SK-MEL-5 (cell line): Measurements from ENCODE around the gene SPR. TPM values are rescaled to one million over a fixed set of nuclear protein-coding genes. Genes with fewer than 3 reads are reported as not detected.

ENCODE experiments used
- DNase-seq: peaks from one replicate; pipeline ENCODE4 v3.0.0-alpha.2; 2016; ENCODE audit warnings: low read depth, low spot score
- in situ Hi-C: cut with HindIII; loops from 2 replicates; pipeline ENCODE4 v1.10.0; 2016; ENCODE audit warnings: low sequenced_read_pairs, high pct_unique_total_duplicates, low pct_unique_long_range_greater_than_20kb
- polyA plus RNA-seq, 2 experiments: library from polyadenylated mRNA; depleted of rRNA; stranded (reverse); fragments of >200 nt; gene quantifications; 2 replicates each; pipeline ENCODE4 v1.2.3, GENCODE V29; 2015
- total RNA-seq: library from RNA; depleted of rRNA; stranded (reverse); fragments of >200 nt; shearing (Covaris generic); gene quantifications from 2 replicates; pipeline ENCODE4 v1.2.3, GENCODE V29; 2014; rRNA removed

SPR gene
- total RNA-seq = 191 and 200 TPM in 2 replicates
- polyA plus RNA-seq (2015; cell fraction: cytosol; rRNA removed) = 147 and 149 TPM in 2 replicates
- polyA plus RNA-seq (2015; cell fraction: nucleus; rRNA removed) = 21.2 and 25.9 TPM in 2 replicates

- in situ Hi-C loops = no loop called here
- DNase-seq = peak; percentile 84
These were observed at the start of gene SPR for GRCh38 chr2:72887032-72887739. Gene SPR (plus strand): TSS chr2:72887408. CDS start chr2:72887433, 25 bp downstream.

GRCh38 chr2:72840066-72840465 lies 47.1 kb upstream of the SPR start:
- peak; percentile 50 for DNase-seq
- in situ Hi-C loops = no loop called here

GRCh38 chr2:72841462-72842125 lies 45.6 kb upstream of the SPR start:
- in situ Hi-C loops = no loop called here
- DNase-seq = no peak

GRCh38 chr2:72843301-72843700 lies 43.9 kb upstream of the SPR start:
- in situ Hi-C loops = no loop called here
- no peak for DNase-seq

GRCh38 chr2:72846171-72847095 lies 40.8 kb upstream of the SPR start:
- DNase-seq = no peak
- in situ Hi-C loops = no loop called here

- no peak for DNase-seq
- in situ Hi-C loops = no loop called here
These were observed 39.5 kb upstream of the SPR start for GRCh38 chr2:72847534-72848315.

GRCh38 chr2:72848436-72849137 lies 38.6 kb upstream of the SPR start:
- DNase-seq = no peak
- in situ Hi-C loops = no loop called here

- in situ Hi-C loops = no loop called here
- DNase-seq = no peak
These were observed 38.1 kb upstream of the SPR start for GRCh38 chr2:72849138-72849462.

GRCh38 chr2:72851333-72851732 lies 35.9 kb upstream of the SPR start:
- DNase-seq = no peak
- in situ Hi-C loops = no loop called here

- DNase-seq = peak; percentile 88
- in situ Hi-C loops = no loop called here
These were observed 27.4 kb upstream of the SPR start for GRCh38 chr2:72859831-72860262.

- peak; percentile 92 for DNase-seq
- in situ Hi-C loops = no loop called here
These were observed 24.8 kb upstream of the SPR start for GRCh38 chr2:72862239-72862988.

- no peak for DNase-seq
- in situ Hi-C loops = no loop called here
These were observed 24.2 kb upstream of the SPR start for GRCh38 chr2:72863046-72863445.

GRCh38 chr2:72864500-72864899 lies 22.7 kb upstream of the SPR start:
- DNase-seq = no peak
- in situ Hi-C loops = no loop called here

GRCh38 chr2:72871060-72871459 lies 16.1 kb upstream of the SPR start:
- DNase-seq = no peak
- in situ Hi-C loops = no loop called here

- in situ Hi-C loops = no loop called here
These were observed 15.3 kb upstream of the SPR start for GRCh38 chr2:72871880-72872279.

GRCh38 chr2:72883356-72883962 lies 3.7 kb upstream of the SPR start:
- in situ Hi-C loops = no loop called here
- peak; percentile 40 for DNase-seq

More at GRCh38 chr2:72871880-72872279, 15.3 kb upstream of the SPR start:
- no peak for DNase-seq
